ENCODE results near the gene SPIRE2. TPM values are rescaled to one million over a fixed set of nuclear protein-coding genes. Genes with fewer than 3 reads are reported as not detected.
"Not testable (repeated sequence)": the region's sequence is repeated elsewhere in the genome, so short reads cannot be mapped to it uniquely, and the experiment has no call there.

Gene SPIRE2
- total RNA-seq, 1 donor from 2014 or later: 8.7 TPM

DNA sequence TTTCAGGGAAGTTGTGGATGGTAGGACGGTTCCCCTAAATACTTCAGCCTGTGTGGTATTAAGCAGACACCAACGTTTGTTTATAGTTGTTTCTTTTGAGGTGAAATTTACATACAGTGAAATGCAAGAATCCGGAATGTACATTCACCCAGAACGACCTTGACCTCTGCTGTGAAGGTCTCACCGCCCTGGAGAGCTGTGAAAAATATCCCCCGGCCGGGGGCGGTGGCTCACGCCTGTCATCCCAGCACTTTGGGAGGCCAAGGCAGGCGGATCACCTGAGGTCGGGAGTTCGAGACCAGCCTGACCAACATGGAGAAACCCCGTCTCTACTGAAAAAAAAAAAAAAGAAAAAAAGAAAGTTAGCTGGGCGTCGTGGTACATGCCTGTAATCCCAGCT is 8.2 kb downstream of the SPIRE2 start:
- ATAC-seq; DNase-seq (ENCODE audit: low spot score): not testable (repeated sequence)

DNA sequence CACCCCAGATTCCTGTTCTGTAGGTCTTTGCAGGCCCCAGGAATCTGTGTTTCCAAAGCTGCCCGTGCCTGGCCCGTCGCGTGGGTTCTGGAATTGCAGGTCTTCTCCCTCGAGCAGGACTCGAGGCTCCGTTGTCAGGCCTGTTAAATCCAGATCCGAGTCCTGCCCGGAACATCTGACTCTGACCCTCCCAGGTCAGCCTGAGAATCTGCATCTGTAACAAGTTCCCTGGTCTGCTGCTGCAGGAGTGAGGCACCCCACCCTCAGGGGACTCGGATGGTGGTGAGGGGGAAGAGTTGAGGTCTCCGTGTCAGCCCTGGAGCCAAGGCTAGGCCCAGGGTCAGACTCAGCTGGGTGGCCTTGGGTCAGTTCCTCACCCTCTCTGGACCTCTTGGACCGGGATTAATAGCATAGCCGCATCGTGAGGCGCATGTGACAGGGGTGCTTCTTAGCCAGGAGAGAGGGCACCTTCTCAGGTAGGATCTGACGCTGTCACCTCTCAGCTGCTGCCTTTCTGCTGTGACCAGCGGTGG is 8.8 kb downstream of the SPIRE2 start:
- ATAC-seq (peak; percentile 40), DNase-seq (ENCODE audit: low spot score) (no peak)

DNA sequence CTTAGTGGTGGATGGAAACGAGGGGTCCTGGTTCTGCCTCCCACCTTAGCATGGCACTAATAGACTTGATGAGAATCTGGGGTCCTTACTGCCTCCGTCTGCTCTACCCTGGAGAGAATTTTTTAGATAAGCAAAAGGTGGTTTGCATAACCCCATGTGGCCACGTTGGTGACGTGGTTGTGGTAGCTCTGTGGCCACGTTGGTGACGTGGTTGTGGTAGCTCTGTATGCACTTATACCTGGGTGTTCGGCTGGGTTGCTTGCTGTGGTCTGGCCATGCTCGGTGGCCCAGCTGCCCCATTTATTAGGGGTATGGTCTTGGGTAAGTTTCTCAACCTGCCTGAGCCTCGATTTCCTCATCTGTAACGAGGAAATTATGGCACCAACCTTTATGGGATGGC is 13.0 kb downstream of the SPIRE2 start:
- no peak for ATAC-seq
- no peak for DNase-seq (ENCODE audit: low spot score)

- DNase-seq (ENCODE audit: low spot score) (no peak), ATAC-seq (no peak)
These were observed 14.5 kb downstream of the SPIRE2 start for GRCh38 chr16:89842471-89843408.

DNA sequence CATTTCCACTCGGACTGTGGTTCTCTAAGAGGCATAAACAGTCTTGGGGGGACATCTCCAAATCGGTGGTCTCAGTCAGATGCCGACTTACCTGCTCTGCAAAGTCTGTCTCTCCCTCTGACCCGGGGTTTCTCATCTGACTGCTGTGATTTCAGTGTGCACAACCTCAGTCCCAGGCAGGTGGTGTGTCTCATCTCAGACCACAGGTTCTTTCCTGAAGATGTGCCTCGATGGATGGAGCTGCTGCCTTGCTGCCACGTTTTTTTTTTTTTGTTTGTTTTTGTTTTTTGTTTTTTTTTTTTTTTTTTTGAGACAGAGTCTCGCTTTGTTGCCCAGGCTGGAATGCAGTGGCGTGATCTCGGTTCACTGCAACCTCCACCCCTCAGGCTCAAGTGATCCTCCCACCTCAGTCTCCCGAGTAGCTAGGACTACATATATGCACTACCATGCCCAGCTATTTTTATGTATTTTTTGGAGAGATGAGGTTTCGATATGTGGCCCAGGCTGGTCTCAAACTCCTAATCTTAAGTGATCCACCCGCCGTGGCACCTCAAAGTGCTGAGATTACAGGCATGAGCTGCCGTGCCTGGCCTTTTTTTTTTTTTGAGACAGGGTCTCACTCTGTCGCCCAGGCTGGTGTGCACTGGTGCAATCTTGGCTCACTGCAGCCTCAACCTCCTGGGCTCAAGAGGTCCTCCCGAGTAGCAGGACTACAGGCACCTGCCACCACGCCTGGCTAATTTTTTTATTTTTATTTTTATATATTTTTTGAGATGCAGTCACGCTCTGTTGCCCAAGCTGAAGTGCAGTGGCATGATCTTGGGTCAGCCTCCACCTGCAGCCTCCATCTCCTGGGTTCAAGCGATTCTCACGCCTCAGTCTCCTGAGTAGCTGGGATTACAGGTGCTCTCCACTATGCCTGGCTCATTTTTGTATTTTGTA is 15.4 kb downstream of the SPIRE2 start:
- ATAC-seq: peak; percentile 62
- no peak for DNase-seq (ENCODE audit: low spot score)

- ATAC-seq: no peak
- no peak for DNase-seq (ENCODE audit: low spot score)
These were observed 16.6 kb downstream of the SPIRE2 start for GRCh38 chr16:89844739-89845339.

- DNase-seq (ENCODE audit: low spot score) (no peak), ATAC-seq (no peak)
These were observed 17.1 kb downstream of the SPIRE2 start for GRCh38 chr16:89845417-89845816.

GRCh38 chr16:89847051-89847939 is 19.0 kb downstream of the SPIRE2 start:
- DNase-seq (ENCODE audit: low spot score) (no peak), ATAC-seq (no peak)

- ATAC-seq (no peak), DNase-seq (ENCODE audit: low spot score) (no peak)
These were observed 19.6 kb downstream of the SPIRE2 start for GRCh38 chr16:89847940-89848297.

DNA sequence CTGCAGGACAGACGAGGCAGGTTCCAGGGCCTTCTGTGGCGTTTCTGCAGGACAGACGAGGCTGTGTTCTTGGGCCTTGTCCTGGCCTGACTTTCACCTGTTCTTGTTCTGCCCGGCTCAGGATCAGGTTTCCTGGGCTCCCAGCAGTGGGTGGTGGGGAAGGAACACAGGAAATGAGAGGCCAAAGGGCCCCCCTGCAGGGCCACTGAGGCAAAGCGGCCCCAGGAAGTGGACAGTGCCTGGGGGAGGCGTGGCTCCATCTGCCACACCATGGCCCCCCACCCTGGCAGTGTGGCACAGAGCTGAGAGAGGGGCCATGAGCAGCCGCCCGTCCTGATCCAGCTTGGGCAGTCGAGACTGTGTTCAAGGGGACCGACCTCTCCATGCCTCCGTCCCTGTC is 20.7 kb downstream of the SPIRE2 start:
- ATAC-seq: no peak

DNA sequence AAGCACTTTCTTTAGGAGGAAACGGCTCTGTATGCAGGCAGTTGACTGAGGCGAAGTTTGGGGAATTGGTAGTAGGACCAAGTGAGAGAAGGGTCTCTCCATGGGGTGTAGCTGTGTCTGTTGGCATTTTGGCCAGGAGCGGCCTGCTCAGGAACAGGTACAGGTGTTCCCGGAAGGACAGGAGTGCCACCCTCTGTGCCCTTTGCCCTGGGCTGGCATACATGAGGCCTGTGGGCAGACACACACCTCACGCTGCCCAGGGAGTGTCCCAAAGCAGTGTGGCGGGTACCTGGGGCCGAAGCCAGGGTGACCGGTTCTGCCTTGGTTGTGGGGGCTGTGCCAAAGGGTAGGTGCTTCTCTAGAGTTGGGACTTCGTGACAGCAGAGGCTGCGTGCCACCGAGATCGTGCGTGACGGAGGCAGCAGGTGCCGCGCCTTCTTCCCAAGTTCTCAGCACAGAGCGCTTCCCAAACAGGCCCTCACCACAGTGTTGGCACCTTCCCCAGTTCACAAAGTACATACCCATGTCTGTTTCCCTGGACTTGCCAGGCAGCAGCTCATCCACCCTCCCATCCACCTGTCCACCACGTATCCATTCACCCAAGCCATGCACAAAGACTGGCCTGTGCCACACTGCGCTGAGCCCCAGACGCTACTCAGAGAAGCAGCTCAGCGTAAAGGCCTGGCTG is 25.2 kb downstream of the SPIRE2 start:
- peak; percentile 79 for DNase-seq (ENCODE audit: low spot score)
- peak; percentile 93 for ATAC-seq

More for the DNA sequence above, 20.7 kb downstream of the SPIRE2 start:
- DNase-seq (ENCODE audit: low spot score): no peak

DNA sequence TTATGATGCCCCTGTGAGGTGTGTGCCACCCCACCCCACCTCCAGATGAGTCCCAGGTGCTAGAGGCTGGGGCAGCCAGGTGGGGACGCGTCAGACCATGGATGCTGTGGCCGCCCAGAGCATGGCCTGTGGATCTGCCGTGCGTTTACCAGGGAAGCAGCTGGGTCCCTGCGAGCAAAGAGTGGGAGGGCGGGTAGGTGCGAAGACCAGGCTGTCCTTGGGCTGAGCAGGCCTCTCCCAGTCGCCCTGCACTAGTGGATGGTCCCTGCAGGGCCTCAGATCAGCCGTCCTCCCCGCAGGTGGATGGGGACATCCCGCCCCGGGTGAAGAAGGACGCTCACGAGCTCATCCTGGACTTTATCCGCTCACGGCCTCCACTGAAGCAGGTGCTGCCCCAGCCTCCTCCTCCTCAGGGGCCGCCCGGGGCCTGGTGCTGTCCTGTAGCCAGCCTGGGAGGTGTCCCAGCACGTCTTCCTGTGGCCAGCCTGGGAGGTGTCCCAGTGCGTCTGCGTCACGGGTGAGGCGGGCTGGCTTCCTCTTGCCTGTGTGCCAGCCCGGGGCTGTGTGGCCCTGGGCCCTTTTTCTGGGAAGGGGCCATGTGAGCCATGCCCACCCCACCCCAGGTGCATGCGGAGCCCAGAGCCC is 27.1 kb downstream of the SPIRE2 start:
- DNase-seq (ENCODE audit: low spot score) (no peak), ATAC-seq (no peak)

GRCh38 chr16:89855986-89856385 is 27.7 kb downstream of the SPIRE2 start:
- ATAC-seq: no peak
- DNase-seq (ENCODE audit: low spot score): no peak

DNA sequence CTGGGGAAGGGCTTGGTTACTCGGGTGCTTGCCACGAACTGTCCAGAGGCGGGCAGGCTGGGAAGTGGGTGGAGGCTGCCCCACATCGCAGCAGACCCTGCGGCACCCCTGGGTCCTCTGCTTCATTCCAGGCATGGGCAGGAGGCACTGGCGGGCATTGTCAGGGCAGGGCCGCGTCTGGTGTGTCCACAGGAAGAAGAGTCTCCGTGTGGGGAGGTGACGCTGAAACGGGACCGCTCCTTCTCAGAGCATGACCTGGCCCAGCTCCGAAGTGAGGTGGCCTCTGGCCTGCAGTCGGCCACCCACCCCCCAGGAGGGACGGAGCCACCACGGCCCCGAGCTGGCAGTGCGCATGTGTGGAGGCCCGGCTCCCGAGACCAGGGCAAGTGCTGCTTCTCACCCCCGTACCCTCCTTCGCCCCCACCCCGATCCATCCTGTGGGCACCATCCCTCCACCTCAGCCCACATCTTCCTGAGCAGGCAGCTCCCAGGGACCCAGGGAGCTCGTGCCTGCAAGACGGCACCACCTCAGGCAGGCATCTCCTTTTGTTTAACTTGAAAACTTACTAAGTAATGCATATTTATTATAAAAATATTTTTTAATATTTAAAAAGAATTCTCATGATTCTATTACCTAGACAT is 30.8 kb downstream of the SPIRE2 start:
- no peak for ATAC-seq
- no peak for DNase-seq (ENCODE audit: low spot score)

DNA sequence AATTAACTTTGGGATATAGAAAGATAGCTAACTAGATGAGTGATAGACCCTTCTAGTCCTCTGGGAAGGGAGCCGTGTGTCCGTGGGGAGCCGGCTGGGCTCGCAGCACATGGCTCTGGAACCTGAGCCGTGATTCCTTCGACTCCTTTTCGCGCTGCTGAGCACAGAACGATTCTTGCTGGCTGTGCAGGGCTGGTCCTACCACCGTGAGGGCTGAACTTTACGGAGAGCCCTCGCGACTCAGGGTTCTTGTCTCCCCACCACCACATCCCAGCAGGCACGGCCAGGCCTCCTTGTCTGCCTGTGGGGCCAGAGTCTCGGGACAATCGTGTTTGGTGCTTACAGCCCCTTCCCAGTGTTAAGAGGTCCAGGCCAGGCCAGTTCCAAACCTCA is 31.3 kb downstream of the SPIRE2 start:
- DNase-seq (ENCODE audit: low spot score) (no peak), ATAC-seq (no peak)

DNA sequence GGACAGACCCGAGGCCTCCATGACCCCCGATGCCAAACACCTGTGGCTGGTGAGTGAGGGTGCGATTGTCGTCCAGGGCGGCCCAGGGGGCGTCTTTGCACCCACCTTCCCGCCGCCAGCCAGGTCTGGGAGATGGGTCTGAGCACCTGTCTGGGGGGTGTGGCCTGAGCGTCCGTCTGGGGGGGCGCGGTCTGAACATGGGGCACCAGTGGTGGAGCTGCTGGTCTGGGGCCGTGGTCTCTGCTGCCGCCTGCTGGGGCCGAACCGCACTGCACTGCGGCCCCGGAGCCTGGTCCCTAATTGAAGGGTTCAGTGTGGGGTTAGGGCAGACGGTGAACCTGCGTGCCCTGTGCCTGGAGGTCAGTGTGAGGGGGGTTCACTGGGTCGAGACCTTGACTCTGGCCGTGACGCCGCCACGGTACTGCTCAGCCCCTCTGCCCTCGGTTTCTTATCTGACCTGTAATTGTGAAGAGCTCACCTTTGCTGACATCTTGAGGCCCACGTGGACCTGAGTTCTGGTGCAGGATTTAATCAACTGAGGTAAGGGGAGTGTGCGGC is 32.6 kb downstream of the SPIRE2 start:
- ATAC-seq: peak; percentile 94
- peak; percentile 73 for DNase-seq (ENCODE audit: low spot score)

GRCh38 chr16:89861648-89862047 is 33.4 kb downstream of the SPIRE2 start:
- no peak for ATAC-seq
- no peak for DNase-seq (ENCODE audit: low spot score)

- ATAC-seq: no peak
- no peak for DNase-seq (ENCODE audit: low spot score)
These were observed 34.5 kb downstream of the SPIRE2 start for GRCh38 chr16:89862732-89863131.
